WTC11 (cell line): Measurements from ENCODE around the gene ZNF629. TPM values are rescaled to one million over a fixed set of nuclear protein-coding genes. Genes with fewer than 3 reads are reported as not detected.

Experiments
- ATAC-seq: fragments of 200-7000 bp; cut with Tn5 transposase; 2 replicates; pipeline ENCODE4 v1.10.0; 2021; ENCODE audit warnings: mild to moderate bottlenecking, moderate library complexity
- CTCF ChIA-PET: fragments of 300-600 bp; sonication (Branson Sonifier 250); formaldehyde crosslinking; loops from one replicate; lab custom pipeline; 2021; ENCODE audit warnings: antibody characterized with exemption; lab: Charles Lee
- POLR2A ChIA-PET: fragments of 350-600 bp; sonication (Branson Sonifier 250); formaldehyde crosslinking; loops from one replicate; lab custom pipeline; 2021; ENCODE audit warnings: antibody characterized with exemption; lab: Charles Lee
- DNase-seq: peaks from one replicate; pipeline ENCODE4 v3.0.0; 2021; ENCODE audit warnings: low spot score
- H3K27ac Mint-ChIP-seq: 2 replicates; pipeline ENCODE4 v1.8.0; 2021; ENCODE audit warnings: mixed read lengths
- H3K27me3 Mint-ChIP-seq: 2 replicates; pipeline ENCODE4 v1.8.0; 2021; ENCODE audit warnings: low read depth, mild to moderate bottlenecking, moderate library complexity, mixed read lengths
- H3K36me3 Mint-ChIP-seq: 2 replicates; pipeline ENCODE4 v1.8.0; 2021; ENCODE audit warnings: mixed read lengths
- H3K4me1 Mint-ChIP-seq: 2 replicates; pipeline ENCODE4 v1.8.0; 2022; ENCODE audit warnings: mixed read lengths
- H3K4me3 Mint-ChIP-seq: 2 replicates; pipeline ENCODE4 v1.8.0; 2021; ENCODE audit warnings: mild to moderate bottlenecking, moderate library complexity, mixed read lengths
- H3K9me3 Mint-ChIP-seq: 2 replicates; pipeline ENCODE4 v1.8.0; 2021; ENCODE audit warnings: mixed read lengths
- MYBL2 ChIP-seq: sonication (generic); formaldehyde crosslinking; IDR thresholded peaks from 2 replicates; pipeline ENCODE4 v1.8.1; 2023; ENCODE audit warnings: mild to moderate bottlenecking, moderate library complexity, missing genetic modification reagents
- STAT6 ChIP-seq: sonication (generic); formaldehyde crosslinking; conservative IDR thresholded peaks from 2 replicates; pipeline ENCODE4 v1.8.1; 2023; ENCODE audit warnings: mild to moderate bottlenecking, low read depth, missing genetic modification reagents, moderate library complexity
- TCF7 ChIP-seq: sonication (generic); formaldehyde crosslinking; IDR thresholded peaks from 2 replicates; pipeline ENCODE4 v1.8.0; 2022; ENCODE audit warnings: mild to moderate bottlenecking, low read depth, missing genetic modification reagents, moderate library complexity
- ZMAT4 ChIP-seq: fragments of 250-450 bp; sonication (Bioruptor Pico); IDR thresholded peaks from 2 replicates; pipeline ENCODE4 v1.9.0; 2021; ENCODE audit warnings: mild to moderate bottlenecking
- ZNF121 ChIP-seq: sonication (generic); formaldehyde crosslinking; IDR thresholded peaks from 2 replicates; pipeline ENCODE4 v1.8.0; 2023; ENCODE audit warnings: missing genetic modification reagents
- ZNF232 ChIP-seq: sonication (generic); formaldehyde crosslinking; IDR thresholded peaks from 2 replicates; pipeline ENCODE4 v1.8.0; 2022; ENCODE audit warnings: mild to moderate bottlenecking, missing genetic modification reagents
- ZNF317 ChIP-seq: sonication (generic); formaldehyde crosslinking; IDR thresholded peaks from 2 replicates; pipeline ENCODE4 v1.8.1; 2023; ENCODE audit warnings: low read depth, mild to moderate bottlenecking, moderate library complexity, missing genetic modification reagents, borderline replicate concordance
- ZNF416 ChIP-seq: fragments of 250-450 bp; sonication (Bioruptor Pico); IDR thresholded peaks from 2 replicates; pipeline ENCODE4 v1.9.0; 2021; ENCODE audit warnings: mild to moderate bottlenecking, inconsistent platforms
- ZNF423 ChIP-seq: fragments of 250-450 bp; sonication (Bioruptor Pico); IDR thresholded peaks from 2 replicates; pipeline ENCODE4 v2.1.2; 2022; ENCODE audit warnings: mild to moderate bottlenecking, moderate library complexity
- ZNF512 ChIP-seq: sonication (generic); formaldehyde crosslinking; IDR thresholded peaks from 2 replicates; pipeline ENCODE4 v1.8.1; 2022; ENCODE audit warnings: missing genetic modification reagents, borderline replicate concordance
- total RNA-seq: library from RNA; stranded (reverse); gene quantifications from 3 replicates; pipeline ENCODE4 v1.2.3, GENCODE V29; 2021
- TF ChIP-seq, protein P1 (sequence below): sonication (generic); formaldehyde crosslinking; IDR thresholded peaks from 2 replicates; pipeline ENCODE4 v1.8.0; 2023; ENCODE audit warnings: missing genetic modification reagents, mild to moderate bottlenecking, borderline replicate concordance
- TF ChIP-seq, protein P2 (sequence below): sonication (generic); formaldehyde crosslinking; IDR thresholded peaks from 2 replicates; pipeline ENCODE4 v1.8.1; 2022; ENCODE audit warnings: mild to moderate bottlenecking, missing genetic modification reagents, moderate library complexity, borderline replicate concordance
- TF ChIP-seq, protein P3 (sequence below): sonication (generic); formaldehyde crosslinking; IDR thresholded peaks from 2 replicates; pipeline ENCODE4 v1.8.1; 2023; ENCODE audit warnings: mild to moderate bottlenecking, missing genetic modification reagents, borderline replicate concordance

ZNF629 gene
- total RNA-seq, 1 experiment from 2014 or later, result 20.0 TPM

GRCh38 chr16:30762991-30763725, 23.8 kb downstream of the ZNF629 start:
- ChIA-PET CTCF (interaction anchor here (1.1 kb wide), 1 partner anchor 179 kb away, joined by 3 read pairs; no protein-coding TSS in a partner anchor), POLR2A (no interaction called here)
- Mint-ChIP-seq H3K27ac (peak overlapping the region; percentile 96), H3K27me3 (no peaks in the 10 kb centered on the region), H3K9me3 (no peaks in the 10 kb centered on the region), H3K4me3 (peak overlapping the region; percentile 94), H3K4me1 (peaks cover 21% of the 10 kb centered on the region), H3K36me3 (peaks cover 53% of the 10 kb centered on the region)
- DNase-seq, result no peak
- TF ChIP-seq ZNF232 (no peak), ZMAT4 (CRISPR knock-in tag) (no peak)
- ATAC-seq, result no peak

- ChIA-PET CTCF (interaction anchor here (0.9 kb wide), 1 partner anchor 68 kb away, joined by 3 read pairs; no protein-coding TSS in a partner anchor), POLR2A (interaction anchor here (1.0 to 1.1 kb wide), 2 partner anchors 13 to 84 kb away, joined by 3 to 4 read pairs; no protein-coding TSS in a partner anchor)
- Mint-ChIP-seq H3K4me3 (peak within 1 kb of the TSS; percentile 94), H3K9me3 (no peaks in the 10 kb centered on the region), H3K27ac (peak within 1 kb of the TSS; percentile 96), H3K4me1 (peaks cover 21% of the 10 kb centered on the region), H3K27me3 (no peaks in the 10 kb centered on the region), H3K36me3 (peaks cover 43% of the 10 kb centered on the region)
- DNase-seq, result peak; percentile 96
- peak; percentile 95 for ATAC-seq
- no peak for TF ChIP-seq ZNF317 (CRISPR knock-in tag)
- TF ChIP-seq, protein P1, sequence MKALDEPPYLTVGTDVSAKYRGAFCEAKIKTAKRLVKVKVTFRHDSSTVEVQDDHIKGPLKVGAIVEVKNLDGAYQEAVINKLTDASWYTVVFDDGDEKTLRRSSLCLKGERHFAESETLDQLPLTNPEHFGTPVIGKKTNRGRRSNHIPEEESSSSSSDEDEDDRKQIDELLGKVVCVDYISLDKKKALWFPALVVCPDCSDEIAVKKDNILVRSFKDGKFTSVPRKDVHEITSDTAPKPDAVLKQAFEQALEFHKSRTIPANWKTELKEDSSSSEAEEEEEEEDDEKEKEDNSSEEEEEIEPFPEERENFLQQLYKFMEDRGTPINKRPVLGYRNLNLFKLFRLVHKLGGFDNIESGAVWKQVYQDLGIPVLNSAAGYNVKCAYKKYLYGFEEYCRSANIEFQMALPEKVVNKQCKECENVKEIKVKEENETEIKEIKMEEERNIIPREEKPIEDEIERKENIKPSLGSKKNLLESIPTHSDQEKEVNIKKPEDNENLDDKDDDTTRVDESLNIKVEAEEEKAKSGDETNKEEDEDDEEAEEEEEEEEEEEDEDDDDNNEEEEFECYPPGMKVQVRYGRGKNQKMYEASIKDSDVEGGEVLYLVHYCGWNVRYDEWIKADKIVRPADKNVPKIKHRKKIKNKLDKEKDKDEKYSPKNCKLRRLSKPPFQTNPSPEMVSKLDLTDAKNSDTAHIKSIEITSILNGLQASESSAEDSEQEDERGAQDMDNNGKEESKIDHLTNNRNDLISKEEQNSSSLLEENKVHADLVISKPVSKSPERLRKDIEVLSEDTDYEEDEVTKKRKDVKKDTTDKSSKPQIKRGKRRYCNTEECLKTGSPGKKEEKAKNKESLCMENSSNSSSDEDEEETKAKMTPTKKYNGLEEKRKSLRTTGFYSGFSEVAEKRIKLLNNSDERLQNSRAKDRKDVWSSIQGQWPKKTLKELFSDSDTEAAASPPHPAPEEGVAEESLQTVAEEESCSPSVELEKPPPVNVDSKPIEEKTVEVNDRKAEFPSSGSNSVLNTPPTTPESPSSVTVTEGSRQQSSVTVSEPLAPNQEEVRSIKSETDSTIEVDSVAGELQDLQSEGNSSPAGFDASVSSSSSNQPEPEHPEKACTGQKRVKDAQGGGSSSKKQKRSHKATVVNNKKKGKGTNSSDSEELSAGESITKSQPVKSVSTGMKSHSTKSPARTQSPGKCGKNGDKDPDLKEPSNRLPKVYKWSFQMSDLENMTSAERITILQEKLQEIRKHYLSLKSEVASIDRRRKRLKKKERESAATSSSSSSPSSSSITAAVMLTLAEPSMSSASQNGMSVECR (CRISPR knock-in tag), result peak; percentile 8; the same call in 1 of the 2 replicates
- TF ChIP-seq ZNF121 (CRISPR knock-in tag), result no peak
- TF ChIP-seq ZMAT4 (CRISPR knock-in tag), result no peak
- no peak for TF ChIP-seq ZNF423 (CRISPR knock-in tag)
- no peak for TF ChIP-seq STAT6 (CRISPR knock-in tag)
- no peak for TF ChIP-seq ZNF512 (CRISPR knock-in tag)
- no peak for TF ChIP-seq TCF7 (CRISPR knock-in tag)
- TF ChIP-seq MYBL2 (CRISPR knock-in tag), result no peak; the same call in 1 of the 2 replicates
- no peak for TF ChIP-seq ZNF416 (CRISPR knock-in tag)
- TF ChIP-seq, protein P2, sequence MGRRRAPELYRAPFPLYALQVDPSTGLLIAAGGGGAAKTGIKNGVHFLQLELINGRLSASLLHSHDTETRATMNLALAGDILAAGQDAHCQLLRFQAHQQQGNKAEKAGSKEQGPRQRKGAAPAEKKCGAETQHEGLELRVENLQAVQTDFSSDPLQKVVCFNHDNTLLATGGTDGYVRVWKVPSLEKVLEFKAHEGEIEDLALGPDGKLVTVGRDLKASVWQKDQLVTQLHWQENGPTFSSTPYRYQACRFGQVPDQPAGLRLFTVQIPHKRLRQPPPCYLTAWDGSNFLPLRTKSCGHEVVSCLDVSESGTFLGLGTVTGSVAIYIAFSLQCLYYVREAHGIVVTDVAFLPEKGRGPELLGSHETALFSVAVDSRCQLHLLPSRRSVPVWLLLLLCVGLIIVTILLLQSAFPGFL, result no peak
- TF ChIP-seq, protein P3, sequence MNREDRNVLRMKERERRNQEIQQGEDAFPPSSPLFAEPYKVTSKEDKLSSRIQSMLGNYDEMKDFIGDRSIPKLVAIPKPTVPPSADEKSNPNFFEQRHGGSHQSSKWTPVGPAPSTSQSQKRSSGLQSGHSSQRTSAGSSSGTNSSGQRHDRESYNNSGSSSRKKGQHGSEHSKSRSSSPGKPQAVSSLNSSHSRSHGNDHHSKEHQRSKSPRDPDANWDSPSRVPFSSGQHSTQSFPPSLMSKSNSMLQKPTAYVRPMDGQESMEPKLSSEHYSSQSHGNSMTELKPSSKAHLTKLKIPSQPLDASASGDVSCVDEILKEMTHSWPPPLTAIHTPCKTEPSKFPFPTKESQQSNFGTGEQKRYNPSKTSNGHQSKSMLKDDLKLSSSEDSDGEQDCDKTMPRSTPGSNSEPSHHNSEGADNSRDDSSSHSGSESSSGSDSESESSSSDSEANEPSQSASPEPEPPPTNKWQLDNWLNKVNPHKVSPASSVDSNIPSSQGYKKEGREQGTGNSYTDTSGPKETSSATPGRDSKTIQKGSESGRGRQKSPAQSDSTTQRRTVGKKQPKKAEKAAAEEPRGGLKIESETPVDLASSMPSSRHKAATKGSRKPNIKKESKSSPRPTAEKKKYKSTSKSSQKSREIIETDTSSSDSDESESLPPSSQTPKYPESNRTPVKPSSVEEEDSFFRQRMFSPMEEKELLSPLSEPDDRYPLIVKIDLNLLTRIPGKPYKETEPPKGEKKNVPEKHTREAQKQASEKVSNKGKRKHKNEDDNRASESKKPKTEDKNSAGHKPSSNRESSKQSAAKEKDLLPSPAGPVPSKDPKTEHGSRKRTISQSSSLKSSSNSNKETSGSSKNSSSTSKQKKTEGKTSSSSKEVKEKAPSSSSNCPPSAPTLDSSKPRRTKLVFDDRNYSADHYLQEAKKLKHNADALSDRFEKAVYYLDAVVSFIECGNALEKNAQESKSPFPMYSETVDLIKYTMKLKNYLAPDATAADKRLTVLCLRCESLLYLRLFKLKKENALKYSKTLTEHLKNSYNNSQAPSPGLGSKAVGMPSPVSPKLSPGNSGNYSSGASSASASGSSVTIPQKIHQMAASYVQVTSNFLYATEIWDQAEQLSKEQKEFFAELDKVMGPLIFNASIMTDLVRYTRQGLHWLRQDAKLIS (CRISPR knock-in tag), result no peak
These were observed 24.8 kb downstream of the ZNF629 start, which contains the start of the genes CFAP119 and RNF40 for GRCh38 chr16:30761928-30762902. Gene CFAP119 (minus strand): TSS chr16:30762062. CDS start chr16:30761748, 314 bp downstream. Gene RNF40 (plus strand): TSS chr16:30762322. CDS start chr16:30762546, 224 bp downstream.
